Hepatocyte (in vitro differentiated cells): ENCODE data around the gene STMN1. TPM values are rescaled to one million over a fixed set of nuclear protein-coding genes. Genes with fewer than 3 reads are reported as not detected.

Experiments
- DNase-seq: peaks from one replicate; pipeline ENCODE4 v3.0.0-alpha.2; 2016; ENCODE audit warnings: low spot score
- H2AFZ ChIP-seq: fragments of 200-600 bp; sonication (generic); 2 replicates; pipeline ENCODE4 v1.6.0; 2016; ENCODE audit warnings: antibody characterized with exemption, mild to moderate bottlenecking
- H3K27ac ChIP-seq: fragments of 200-600 bp; sonication (generic); 2 replicates; pipeline ENCODE4 v1.5.1; 2016; ENCODE audit warnings: mild to moderate bottlenecking
- H3K27me3 ChIP-seq: fragments of 200-600 bp; sonication (generic); 2 replicates; pipeline ENCODE4 v1.6.1; 2016
- H3K36me3 ChIP-seq: fragments of 200-600 bp; sonication (generic); replicated peaks from 2 replicates; pipeline ENCODE4 v1.5.1; 2016; ENCODE audit warnings: low read depth; ENCODE audit not compliant: insufficient read depth
- H3K4me1 ChIP-seq: fragments of 200-600 bp; sonication (generic); 2 replicates; pipeline ENCODE4 v1.5.1; 2016; ENCODE audit warnings: mild to moderate bottlenecking, moderate library complexity; ENCODE audit not compliant: insufficient read depth
- H3K4me2 ChIP-seq: fragments of 200-600 bp; sonication (generic); 2 replicates; pipeline ENCODE4 v1.6.0; 2016
- H3K4me3 ChIP-seq: fragments of 200-600 bp; sonication (generic); 2 replicates; pipeline ENCODE4 v1.5.1; 2016; ENCODE audit warnings: mild to moderate bottlenecking
- H3K79me2 ChIP-seq: fragments of 200-600 bp; sonication (generic); 2 replicates; pipeline ENCODE4 v1.6.0; 2017; ENCODE audit warnings: mild to moderate bottlenecking
- H3K9me2 ChIP-seq: fragments of 200-600 bp; sonication (generic); replicated peaks from 2 replicates; pipeline ENCODE4 v1.6.0; 2017; ENCODE audit warnings: mild to moderate bottlenecking; ENCODE audit not compliant: insufficient read depth
- H3K9me3 ChIP-seq: fragments of 200-600 bp; sonication (generic); 2 replicates; pipeline ENCODE4 v1.5.1; 2016; ENCODE audit warnings: low read depth, mild to moderate bottlenecking
- H4K20me1 ChIP-seq: fragments of 200-600 bp; sonication (generic); 2 replicates; pipeline ENCODE4 v1.6.0; 2016; ENCODE audit warnings: mild to moderate bottlenecking; ENCODE audit not compliant: insufficient read depth, poor library complexity, severe bottlenecking
- EZH2 ChIP-seq: fragments of 200-600 bp; sonication (generic); IDR thresholded peaks from 2 replicates; pipeline ENCODE4 v1.6.1; 2016; ENCODE audit warnings: antibody characterized with exemption, mild to moderate bottlenecking, borderline replicate concordance
- EZH2phosphoT487 ChIP-seq: fragments of 200-600 bp; sonication (generic); IDR thresholded peaks from one replicate; pipeline ENCODE4 v1.6.1; 2018; ENCODE audit warnings: antibody characterized with exemption, mild to moderate bottlenecking, low read depth, moderate library complexity; ENCODE audit not compliant: unreplicated experiment, severe bottlenecking
- WGBS: methylation state at CpG from one replicate; pipeline ENCODE4 v1.1.6; 2016; ENCODE audit warnings: low lambda C conversion rate; ENCODE audit errors: missing lambda C conversion rate; 5-methylcytosine and 5-hydroxymethylcytosine counted together
- polyA plus RNA-seq: library from polyadenylated mRNA; unstranded; fragments of >200 nt; fragmentation: Nextera tagmentation; extraction: Ambion mirVana; gene quantifications from 2 replicates; pipeline ENCODE4 v1.2.1, GENCODE V29; 2016
- total RNA-seq: library from RNA; depleted of rRNA; stranded (reverse); fragments of >200 nt; gene quantifications from 2 replicates; pipeline ENCODE4 v1.2.3, GENCODE V29; 2014
- TF ChIP-seq, protein P1 (sequence below): fragments of 200-600 bp; sonication (generic); IDR thresholded peaks from 2 replicates; pipeline ENCODE4 v1.5.1; 2016; ENCODE audit warnings: antibody characterized with exemption, mild to moderate bottlenecking; ENCODE audit not compliant: poor library complexity

The STMN1 gene
- total and polyA plus RNA-seq, 2 experiments from 2014 or later: 104 to 338 TPM

DNA sequence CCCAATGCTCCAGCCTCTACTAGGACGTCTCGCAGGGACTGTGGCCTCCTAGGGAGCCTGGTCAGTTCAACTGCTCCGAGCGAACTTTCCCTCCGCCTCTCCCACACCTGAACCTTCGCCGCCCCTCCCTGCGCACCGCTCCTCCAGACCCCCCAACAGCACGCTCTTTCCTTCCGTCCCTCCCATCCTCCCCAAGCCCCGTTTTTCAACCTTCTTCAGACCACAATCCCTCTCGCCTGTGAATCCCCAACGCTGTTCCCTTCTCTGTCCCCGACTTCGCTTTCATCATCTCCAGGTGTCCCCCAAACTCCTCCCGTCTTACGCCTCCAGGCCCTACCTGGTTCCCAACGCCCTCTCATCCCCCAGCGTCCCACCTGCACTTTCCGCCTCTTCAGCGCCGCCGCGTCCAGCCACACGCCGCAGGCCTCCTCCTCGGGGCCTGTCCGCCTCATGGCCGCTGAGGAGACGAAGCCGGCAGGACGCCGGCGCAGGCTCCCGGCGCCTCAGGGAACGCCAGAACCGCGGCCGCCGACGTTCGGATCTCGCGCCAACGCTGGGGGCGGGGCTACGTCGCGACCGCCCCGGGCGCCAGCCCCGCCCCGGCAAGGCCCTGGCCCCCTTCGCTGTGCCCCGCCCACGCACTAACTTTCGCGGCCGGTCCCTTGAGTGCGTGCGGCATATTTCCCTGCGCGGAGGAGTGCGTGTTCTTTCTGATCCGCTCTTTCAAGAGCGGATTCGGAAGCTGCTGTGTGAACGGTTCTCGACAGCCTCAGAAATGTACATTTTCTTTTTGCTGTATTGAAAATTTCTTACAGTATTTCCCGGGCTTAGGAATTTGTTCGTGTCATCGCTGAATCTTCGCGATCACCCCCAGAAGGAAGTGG lies 47.1 kb downstream of the STMN1 start, which contains the start of gene AUNIP:
TSS of gene AUNIP (minus strand) at position 552 of the 884 bp plus-strand sequence. CDS start at position 452, 100 bp downstream.
- no peaks in the 10 kb centered on the region for H3K27me3 ChIP-seq
- no peaks in the 10 kb centered on the region for H3K9me2 ChIP-seq
- H3K9me3 ChIP-seq: no peaks in the 10 kb centered on the region
- peak; percentile 96 for DNase-seq
- H3K79me2 ChIP-seq: peaks cover 13% of the 10 kb centered on the region
- TF ChIP-seq EZH2: no peak
- TF ChIP-seq, protein P1, sequence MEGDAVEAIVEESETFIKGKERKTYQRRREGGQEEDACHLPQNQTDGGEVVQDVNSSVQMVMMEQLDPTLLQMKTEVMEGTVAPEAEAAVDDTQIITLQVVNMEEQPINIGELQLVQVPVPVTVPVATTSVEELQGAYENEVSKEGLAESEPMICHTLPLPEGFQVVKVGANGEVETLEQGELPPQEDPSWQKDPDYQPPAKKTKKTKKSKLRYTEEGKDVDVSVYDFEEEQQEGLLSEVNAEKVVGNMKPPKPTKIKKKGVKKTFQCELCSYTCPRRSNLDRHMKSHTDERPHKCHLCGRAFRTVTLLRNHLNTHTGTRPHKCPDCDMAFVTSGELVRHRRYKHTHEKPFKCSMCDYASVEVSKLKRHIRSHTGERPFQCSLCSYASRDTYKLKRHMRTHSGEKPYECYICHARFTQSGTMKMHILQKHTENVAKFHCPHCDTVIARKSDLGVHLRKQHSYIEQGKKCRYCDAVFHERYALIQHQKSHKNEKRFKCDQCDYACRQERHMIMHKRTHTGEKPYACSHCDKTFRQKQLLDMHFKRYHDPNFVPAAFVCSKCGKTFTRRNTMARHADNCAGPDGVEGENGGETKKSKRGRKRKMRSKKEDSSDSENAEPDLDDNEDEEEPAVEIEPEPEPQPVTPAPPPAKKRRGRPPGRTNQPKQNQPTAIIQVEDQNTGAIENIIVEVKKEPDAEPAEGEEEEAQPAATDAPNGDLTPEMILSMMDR: no peak
- H3K4me3 ChIP-seq: peak within 1 kb of the TSS; percentile 78
- peak within 1 kb of the TSS; percentile 97 for H3K4me2 ChIP-seq
- WGBS: 1% methylated on average over 43 of the region's 77 CpGs
- H3K4me1 ChIP-seq: peaks cover 17% of the 10 kb centered on the region
- H4K20me1 ChIP-seq: no peaks in the 10 kb centered on the region
- H2AFZ ChIP-seq: peak within 1 kb of the TSS; percentile 95
- peak within 1 kb of the TSS; percentile 94 for H3K27ac ChIP-seq
- H3K36me3 ChIP-seq: no peaks in the 10 kb centered on the region

DNA sequence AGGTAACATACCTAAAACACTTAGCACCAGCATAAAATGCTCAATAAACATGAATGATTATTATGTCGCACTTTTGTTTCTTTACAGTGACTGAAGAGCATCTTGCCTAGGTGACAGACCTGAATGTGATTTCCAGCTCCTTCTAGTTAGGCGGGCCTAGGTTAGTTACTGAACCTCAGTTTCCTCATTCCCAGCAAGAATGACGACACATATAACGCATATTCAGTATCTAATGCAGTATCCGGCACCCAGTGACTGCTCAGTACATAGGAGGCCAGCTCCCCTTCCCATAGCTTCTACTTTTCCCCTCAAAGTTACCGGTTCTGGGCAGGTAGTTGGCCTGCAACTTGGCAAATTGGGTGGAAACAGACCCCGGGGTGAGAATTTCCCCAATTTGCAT lies 47.7 kb downstream of the STMN1 start:
- peak overlapping the region; percentile 97 for H3K4me2 ChIP-seq
- peaks cover 13% of the 10 kb centered on the region for H3K79me2 ChIP-seq
- TF ChIP-seq, protein P1: no peak
- TF ChIP-seq EZH2 (no peak), EZH2phosphoT487 (no peak)

DNA sequence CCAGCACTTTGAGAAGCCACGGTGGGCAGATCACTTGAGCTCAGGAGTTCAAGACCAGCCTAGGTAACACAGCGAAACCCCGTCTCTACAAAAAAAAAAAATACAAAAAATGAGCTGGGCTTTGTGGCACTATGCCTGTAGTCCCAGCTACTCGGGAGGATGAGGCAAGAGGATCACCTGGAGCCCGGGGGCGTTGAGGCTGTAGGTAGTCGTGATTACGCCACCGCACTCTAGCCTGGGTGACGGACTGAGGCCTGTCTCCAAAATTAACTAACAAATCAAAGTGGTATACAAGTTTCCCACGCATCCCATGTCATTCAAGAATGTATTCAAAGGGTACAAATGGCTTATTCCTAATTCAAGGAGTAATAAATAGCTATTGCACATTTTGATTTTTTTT lies 49.4 kb downstream of the STMN1 start:
- H3K4me1 ChIP-seq: peaks cover 16% of the 10 kb centered on the region
- no peaks in the 10 kb centered on the region for H3K9me3 ChIP-seq
- H3K27me3 ChIP-seq: no peaks in the 10 kb centered on the region
- TF ChIP-seq, protein P1: no peak
- no peak for TF ChIP-seq EZH2
- no peak for TF ChIP-seq EZH2phosphoT487
- no peaks in the 10 kb centered on the region for H4K20me1 ChIP-seq
- DNase-seq: no peak
- no peaks in the 10 kb centered on the region for H3K36me3 ChIP-seq
- H3K4me2 ChIP-seq: no peak overlapping the region
- WGBS: 90% methylated on average over 11 of the region's 11 CpGs
- H2AFZ ChIP-seq: no peak overlapping the region
- H3K27ac ChIP-seq: no peak overlapping the region
- peaks cover 13% of the 10 kb centered on the region for H3K79me2 ChIP-seq
- H3K9me2 ChIP-seq: no peaks in the 10 kb centered on the region
- H3K4me3 ChIP-seq: no peak overlapping the region

More for the DNA sequence above, 47.7 kb downstream of the STMN1 start:
- H2AFZ ChIP-seq: peak overlapping the region; percentile 80
- H3K27me3 ChIP-seq: no peaks in the 10 kb centered on the region
- 41% methylated on average over 7 of the region's 7 CpGs for whole genome bisulfite sequencing
- no peak for DNase-seq
- no peaks in the 10 kb centered on the region for H3K9me2 ChIP-seq
- no peaks in the 10 kb centered on the region for H4K20me1 ChIP-seq
- H3K4me3 ChIP-seq: peak overlapping the region; percentile 78
- H3K27ac ChIP-seq: no peak overlapping the region
- H3K4me1 ChIP-seq: peaks cover 17% of the 10 kb centered on the region
- H3K9me3 ChIP-seq: no peaks in the 10 kb centered on the region
- no peaks in the 10 kb centered on the region for H3K36me3 ChIP-seq
